GM13976 (cell line): ENCODE data around the gene MAD1L1.

ENCODE experiments used
- DNase-seq: peaks from one replicate; pipeline ENCODE4 v3.0.0; 2012; ENCODE audit warnings: low spot score
- CTCF ChIP-seq: IDR thresholded peaks from 2 replicates; pipeline ENCODE4 v1.5.1; 2012; ENCODE audit warnings: borderline replicate concordance, mild to moderate bottlenecking; ENCODE audit not compliant: insufficient read depth; ENCODE audit errors: extremely low read depth, missing control alignments, control extremely low read depth
- in situ Hi-C: fragments of 300-500 bp; cut with MboI; formaldehyde crosslinking; loops from one replicate; pipeline ENCODE4 v1.12.0; 2022; ENCODE audit warnings: low sequenced_read_pairs, mixed read lengths, inconsistent platforms; ENCODE audit not compliant: unreplicated experiment

Gene MAD1L1

DNA sequence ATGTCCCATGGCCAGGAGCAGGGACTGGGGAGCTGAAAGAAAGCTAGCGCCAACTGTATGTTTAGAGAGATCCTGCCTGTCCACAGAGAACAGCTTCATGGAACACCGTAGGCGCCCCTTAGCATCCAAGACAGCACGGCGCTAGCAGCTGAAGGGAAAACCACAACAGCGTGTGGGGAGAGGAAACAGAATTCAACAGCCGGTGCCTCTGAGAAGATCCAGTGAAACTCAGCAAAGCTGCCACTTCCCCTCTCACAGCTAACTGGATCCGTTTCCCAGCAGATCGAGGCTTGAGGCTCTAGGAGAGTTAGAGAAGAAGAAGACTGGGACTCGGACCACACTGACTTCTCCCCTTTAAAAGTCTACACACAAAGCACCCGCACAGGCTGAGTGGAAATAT is 145.0 kb downstream of the MAD1L1 start:
- no peak for DNase-seq
- TF ChIP-seq CTCF: no peak
- in situ Hi-C loops: no loop called here

DNA sequence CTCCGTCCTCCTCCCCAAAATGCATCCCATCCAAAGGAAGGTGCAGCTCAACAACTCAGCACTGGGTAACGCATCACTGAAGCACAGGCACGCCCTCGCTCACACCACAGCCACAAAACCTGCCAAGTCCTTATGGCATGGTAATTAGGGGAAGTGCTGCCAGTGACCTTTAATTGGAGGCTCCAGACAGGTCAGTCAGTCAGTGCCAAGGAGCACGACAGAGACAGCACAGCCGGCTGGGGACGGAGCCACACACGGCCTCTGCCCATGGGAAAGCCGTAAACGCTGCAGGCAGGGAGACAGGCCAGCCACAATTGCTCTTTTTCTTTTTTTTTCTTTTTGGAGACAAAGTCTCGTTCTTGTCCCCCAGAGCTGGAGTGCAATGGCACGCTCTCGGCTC is 146.5 kb downstream of the MAD1L1 start:
- no peak for DNase-seq
- no peak for TF ChIP-seq CTCF
- in situ Hi-C loops: no loop called here

- TF ChIP-seq CTCF: no peak
- no peak for DNase-seq
- in situ Hi-C loops: no loop called here
These were observed 146.9 kb downstream of the MAD1L1 start for GRCh38 chr7:2085804-2086203.

GRCh38 chr7:2084781-2085505 is 147.8 kb downstream of the MAD1L1 start:
- DNase-seq: no peak
- TF ChIP-seq CTCF: no peak
- in situ Hi-C loops: no loop called here

GRCh38 chr7:2084331-2084730 is 148.4 kb downstream of the MAD1L1 start:
- in situ Hi-C loops: no loop called here
- no peak for DNase-seq
- TF ChIP-seq CTCF: no peak

GRCh38 chr7:2083362-2083761 is 149.4 kb downstream of the MAD1L1 start:
- in situ Hi-C loops: no loop called here
- TF ChIP-seq CTCF: no peak

More at GRCh38 chr7:2083362-2083761, 149.4 kb downstream of the MAD1L1 start:
- no peak for DNase-seq
